Hematopoietic multipotent progenitor cell treated with erythropoietin and hydrocortisone succinate and interleukin-3 and kit ligand, for 15 days (in vitro differentiated cells): Measurements from ENCODE around the gene POLRMT.
"Not testable (repeated sequence)": the region's sequence is repeated elsewhere in the genome, so short reads cannot be mapped to it uniquely, and the experiment has no call there.

Source experiments
- DNase-seq: peaks from one replicate; pipeline ENCODE4 v3.0.0-alpha.2; 2015; ENCODE audit warnings: low spot score

POLRMT gene

GRCh38 chr19:633068-633785 is at the start of gene POLRMT:
TSS of gene POLRMT (minus strand) at chr19:633537. CDS start at chr19:633512, 25 bp downstream.
- DNase-seq: peak; percentile 99

- no peak for DNase-seq
These were observed 49.5 kb upstream of the POLRMT start for GRCh38 chr19:682678-683320.

GRCh38 chr19:681029-682019 is 48.0 kb upstream of the POLRMT start:
- DNase-seq: peak; percentile 88

- peak; percentile 97 for DNase-seq
These were observed 47.1 kb upstream of the POLRMT start for GRCh38 chr19:680287-681028.

GRCh38 chr19:679418-680286 is 46.3 kb upstream of the POLRMT start:
- no peak for DNase-seq

- no peak for DNase-seq
These were observed 45.6 kb upstream of the POLRMT start for GRCh38 chr19:678791-679388.

- DNase-seq: no peak
These were observed 44.5 kb upstream of the POLRMT start for GRCh38 chr19:677601-678436.

GRCh38 chr19:677201-677600 is 43.9 kb upstream of the POLRMT start:
- no peak for DNase-seq

GRCh38 chr19:676339-677105 is 43.2 kb upstream of the POLRMT start, which contains the start of gene FSTL3:
TSS of gene FSTL3 (plus strand) at chr19:676392. CDS start at chr19:676424, 32 bp downstream.
- DNase-seq: no peak

- no peak for DNase-seq
These were observed 42.6 kb upstream of the POLRMT start for GRCh38 chr19:676007-676338.

GRCh38 chr19:674282-675151 is 41.2 kb upstream of the POLRMT start:
- DNase-seq: no peak

GRCh38 chr19:670609-671075 is 37.3 kb upstream of the POLRMT start:
- DNase-seq: no peak

- not testable (repeated sequence) for DNase-seq
These were observed 35.5 kb upstream of the POLRMT start for GRCh38 chr19:668675-669434.

- DNase-seq: not testable (repeated sequence)
These were observed 33.7 kb upstream of the POLRMT start for GRCh38 chr19:666985-667573.

- peak; percentile 65 for DNase-seq
These were observed 31.6 kb upstream of the POLRMT start for GRCh38 chr19:664913-665443.

- no peak for DNase-seq
These were observed 30.4 kb upstream of the POLRMT start for GRCh38 chr19:663682-664117.
